GM21529 (cell line): ENCODE data around the gene PAX7.
"Not testable (repeated sequence)": the region's sequence is repeated elsewhere in the genome, so short reads cannot be mapped to it uniquely, and the experiment has no call there.

Experiments
- ATAC-seq: cut with Tn5 transposase; IDR thresholded peaks from one replicate; pipeline ENCODE4 v1.9.1; 2021; ENCODE audit not compliant: unreplicated experiment

Gene PAX7

GRCh38 chr1:18657506-18658201 lies 27.0 kb downstream of the PAX7 start:
- ATAC-seq, result no peak

GRCh38 chr1:18658831-18659230 lies 28.2 kb downstream of the PAX7 start:
- no peak for ATAC-seq

- no peak for ATAC-seq
These were observed 31.0 kb downstream of the PAX7 start for GRCh38 chr1:18661404-18662285.

- no peak for ATAC-seq
These were observed 31.6 kb downstream of the PAX7 start for GRCh38 chr1:18662286-18662639.

DNA sequence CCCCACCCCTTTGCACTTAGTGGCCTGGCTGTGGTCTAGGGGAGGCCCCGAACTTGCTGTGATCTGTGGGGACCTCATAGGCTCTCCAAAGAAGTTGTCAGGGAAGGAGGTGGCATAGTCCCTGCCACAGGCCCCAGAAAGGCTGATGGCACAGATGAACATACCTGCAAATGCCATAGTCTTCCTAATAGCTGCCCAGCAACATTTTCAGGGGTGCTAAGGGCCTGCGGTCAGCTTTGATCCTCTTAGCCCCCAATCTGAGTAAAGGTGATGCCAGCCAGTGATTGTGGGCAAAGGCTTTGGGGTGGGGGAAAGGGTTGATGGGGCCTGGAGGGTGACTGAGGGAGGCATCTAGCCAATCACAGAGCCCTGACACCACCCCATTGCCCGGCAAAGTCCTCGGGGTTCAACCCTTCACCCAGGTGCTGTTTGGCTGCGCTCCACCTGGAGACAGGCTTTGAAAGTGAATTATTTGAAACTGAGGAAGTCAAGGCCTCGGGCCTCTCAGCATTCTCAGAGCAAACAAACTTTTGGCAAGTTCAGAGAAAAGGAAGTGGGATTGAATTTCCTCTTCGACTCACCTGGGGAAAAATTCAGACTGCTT lies 35.8 kb downstream of the PAX7 start:
- no peak for ATAC-seq

DNA sequence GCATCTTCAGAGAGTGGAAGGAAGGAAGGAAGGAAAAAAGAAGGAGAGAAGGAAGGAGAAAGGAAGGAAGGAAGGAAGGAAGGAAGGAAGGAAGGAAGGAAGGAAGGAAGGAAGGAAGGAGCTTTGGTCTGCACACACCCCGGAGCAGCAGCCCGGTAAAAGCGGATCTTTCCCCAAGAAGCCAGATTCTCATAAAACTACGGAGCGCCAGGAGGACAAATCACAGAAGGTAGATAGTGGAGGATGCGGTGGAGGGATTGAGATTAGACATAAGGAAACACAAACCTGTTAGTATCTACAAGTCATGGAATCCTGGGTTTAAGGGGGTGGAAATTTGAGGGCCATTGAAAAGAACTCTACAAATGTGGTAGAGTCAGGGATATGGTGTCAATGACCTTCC lies 36.7 kb downstream of the PAX7 start:
- no peak for ATAC-seq

GRCh38 chr1:18668046-18668445 lies 37.4 kb downstream of the PAX7 start:
- ATAC-seq, result no peak

- ATAC-seq, result no peak
These were observed 38.2 kb downstream of the PAX7 start for GRCh38 chr1:18668750-18669404.

DNA sequence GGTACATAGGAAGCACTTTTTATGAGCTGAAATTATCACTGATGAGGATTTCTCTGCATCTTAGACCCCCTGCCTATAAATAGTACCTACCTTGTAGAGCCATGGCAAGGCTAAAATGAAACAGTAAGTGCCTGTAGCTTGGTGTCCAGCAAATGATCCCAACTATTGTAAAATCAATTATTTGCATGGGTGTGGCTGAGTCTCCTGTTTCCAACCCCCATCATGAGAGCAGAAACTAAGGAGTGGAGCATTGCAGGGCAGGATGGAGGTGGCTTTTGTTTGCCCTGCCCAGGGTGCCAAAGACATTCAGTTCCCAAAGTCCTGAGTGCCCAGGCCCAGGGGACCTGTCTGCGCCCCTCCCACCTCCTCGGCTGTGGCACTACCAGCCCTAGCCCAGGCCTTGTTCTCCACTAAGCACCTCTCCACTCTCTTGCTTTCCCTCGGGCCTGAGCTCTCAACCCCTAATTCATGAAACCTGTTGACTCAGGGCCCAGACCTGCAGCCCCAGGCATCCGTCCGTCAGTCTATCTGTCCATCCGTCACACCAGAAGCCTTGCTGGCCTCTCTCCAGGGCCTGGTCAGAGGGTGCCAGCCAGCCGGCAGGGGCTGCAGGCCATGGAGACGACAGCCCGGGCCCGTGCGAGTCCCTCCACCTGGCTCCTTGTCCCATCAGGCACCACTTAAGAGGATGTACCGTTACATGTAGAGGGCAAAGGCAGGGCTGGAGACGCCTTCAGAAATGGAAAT lies 39.6 kb downstream of the PAX7 start:
- ATAC-seq, result no peak

GRCh38 chr1:18670868-18671225 lies 40.2 kb downstream of the PAX7 start:
- no peak for ATAC-seq

DNA sequence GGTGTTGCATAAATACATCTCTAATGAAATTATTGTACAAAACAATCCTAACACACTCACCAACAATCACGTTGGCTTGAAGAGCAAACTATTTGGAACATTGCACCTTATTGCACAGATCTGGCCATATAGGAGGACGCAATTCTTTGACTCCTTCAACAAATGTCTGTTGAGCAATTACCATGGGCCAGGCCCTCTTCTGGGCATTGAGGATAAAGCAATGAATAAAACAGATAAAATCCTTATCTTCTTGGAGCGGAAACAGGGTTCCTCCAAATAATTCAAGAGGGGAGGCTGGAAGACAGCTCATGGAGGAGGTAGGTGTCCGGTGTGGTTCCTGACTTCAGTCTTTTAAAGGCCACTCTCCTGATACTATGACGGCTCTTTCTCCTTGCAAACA lies 43.3 kb downstream of the PAX7 start:
- no peak for ATAC-seq

- ATAC-seq, result no peak
These were observed 45.7 kb downstream of the PAX7 start for GRCh38 chr1:18676332-18676781.

DNA sequence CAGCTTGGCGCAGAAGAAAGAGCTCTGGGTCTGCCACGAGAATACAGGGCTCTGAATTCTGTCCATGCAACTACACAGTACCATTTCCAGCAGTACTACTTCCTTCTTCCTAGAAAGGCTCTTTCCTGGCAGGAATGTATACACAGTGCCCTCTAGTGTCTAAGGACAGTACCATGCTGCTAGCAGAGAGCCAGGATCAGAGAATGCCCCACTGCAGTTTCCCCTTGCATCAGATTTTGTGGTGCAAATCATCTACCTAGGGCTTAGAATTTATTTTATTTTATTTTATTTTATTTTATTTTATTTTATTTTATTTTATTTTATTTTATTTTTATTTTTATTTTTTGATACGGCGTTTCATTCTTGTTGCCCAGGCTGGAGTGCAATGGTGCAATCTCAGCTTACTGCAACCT lies 50.8 kb downstream of the PAX7 start:
- no peak for ATAC-seq

GRCh38 chr1:18682375-18682774 lies 51.7 kb downstream of the PAX7 start:
- no peak for ATAC-seq

DNA sequence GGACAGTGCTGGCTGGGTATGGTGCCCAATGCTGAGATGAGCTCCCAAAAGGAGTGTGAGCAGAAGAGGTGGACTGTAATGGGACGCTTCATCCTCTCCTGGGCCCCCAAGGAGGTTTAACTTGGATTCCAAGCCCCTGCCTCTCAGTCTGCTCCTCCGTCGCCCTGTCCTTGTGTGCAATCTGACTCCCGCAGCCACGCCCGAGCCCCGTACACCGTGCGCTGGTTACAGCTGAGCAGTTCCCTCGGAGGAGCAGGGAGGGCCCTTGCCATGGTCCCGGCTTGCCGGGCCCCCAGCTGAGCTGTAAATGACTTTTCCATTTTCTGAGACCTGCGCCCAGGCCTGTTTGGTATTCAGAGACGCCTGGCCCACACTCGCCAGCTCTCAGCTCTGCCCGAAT lies 53.7 kb downstream of the PAX7 start:
- ATAC-seq, result no peak

DNA sequence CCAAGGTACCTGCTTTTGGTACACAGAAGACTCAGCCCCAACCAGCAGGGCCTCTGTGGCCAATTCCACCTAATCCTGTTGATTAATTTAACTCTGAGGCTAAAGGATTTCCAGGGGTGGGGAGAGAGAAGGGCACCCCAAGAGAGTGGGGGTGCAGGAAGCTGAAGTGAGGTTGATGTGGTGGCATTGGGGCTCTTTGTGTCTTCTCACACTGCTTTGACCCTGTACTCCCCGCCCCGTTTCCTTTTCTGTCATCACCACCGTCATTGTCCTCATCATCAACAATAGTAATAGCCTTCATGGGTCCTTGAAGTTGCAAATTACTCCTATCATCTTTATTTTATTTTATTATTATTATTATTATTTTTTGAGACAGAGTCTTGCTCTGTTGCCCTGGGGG lies 55.9 kb downstream of the PAX7 start:
- no peak for ATAC-seq

- no peak for ATAC-seq
These were observed 56.6 kb downstream of the PAX7 start for GRCh38 chr1:18687273-18687672.

DNA sequence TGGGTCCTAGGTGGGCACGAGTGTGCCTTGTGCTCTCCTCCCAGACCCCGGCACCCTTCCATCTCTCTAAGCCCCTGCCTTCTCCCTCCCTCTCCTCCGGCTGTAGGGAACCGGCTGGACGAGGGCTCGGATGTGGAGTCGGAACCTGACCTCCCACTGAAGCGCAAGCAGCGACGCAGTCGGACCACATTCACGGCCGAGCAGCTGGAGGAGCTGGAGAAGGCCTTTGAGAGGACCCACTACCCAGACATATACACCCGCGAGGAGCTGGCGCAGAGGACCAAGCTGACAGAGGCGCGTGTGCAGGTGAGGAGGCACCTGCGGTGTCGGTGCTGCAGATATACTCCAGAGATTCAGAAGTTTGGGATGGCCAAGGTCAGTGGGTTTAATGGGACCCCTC lies 61.0 kb downstream of the PAX7 start:
- ATAC-seq, result no peak

DNA sequence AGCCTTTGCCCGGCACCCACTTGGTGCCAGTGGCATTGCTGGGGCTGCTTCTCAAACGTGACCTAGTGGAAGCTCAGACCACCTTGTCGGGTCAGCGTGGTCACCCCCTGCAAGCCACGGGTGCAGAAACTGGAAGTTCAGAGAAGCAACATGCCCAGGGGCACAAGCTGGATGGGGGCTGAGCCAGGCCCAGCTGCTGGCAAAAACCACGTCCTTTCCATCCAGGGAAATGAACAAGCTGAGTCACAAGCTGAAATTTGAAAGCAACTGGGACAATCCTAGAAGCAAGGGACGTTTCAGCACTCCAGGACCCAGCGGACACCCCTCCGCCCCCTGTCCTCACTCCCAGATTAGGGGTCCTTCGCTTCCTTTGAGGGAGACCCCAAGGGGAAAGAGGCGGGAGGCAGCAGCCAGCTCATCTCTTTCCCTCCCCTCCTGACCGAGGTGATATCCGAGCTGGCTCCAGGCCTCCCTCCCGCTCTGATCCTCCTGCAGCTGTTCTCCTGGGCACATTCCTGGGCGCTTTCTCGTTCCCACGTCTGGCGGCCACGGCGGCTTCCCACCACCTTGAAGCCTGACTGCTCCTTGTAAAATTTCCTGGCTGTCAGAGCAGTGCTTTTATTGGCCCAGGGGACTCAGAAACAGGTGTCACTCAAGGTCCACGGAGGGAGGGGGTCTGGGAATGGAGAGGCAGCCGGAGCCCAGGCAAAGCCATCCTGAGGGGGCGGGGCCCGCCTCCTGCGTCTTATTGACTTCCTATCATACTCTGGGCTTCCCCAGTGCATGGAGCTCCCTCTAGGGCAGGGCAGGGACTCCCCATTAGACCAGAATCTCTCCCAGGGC lies 62.8 kb downstream of the PAX7 start:
- ATAC-seq, result no peak

DNA sequence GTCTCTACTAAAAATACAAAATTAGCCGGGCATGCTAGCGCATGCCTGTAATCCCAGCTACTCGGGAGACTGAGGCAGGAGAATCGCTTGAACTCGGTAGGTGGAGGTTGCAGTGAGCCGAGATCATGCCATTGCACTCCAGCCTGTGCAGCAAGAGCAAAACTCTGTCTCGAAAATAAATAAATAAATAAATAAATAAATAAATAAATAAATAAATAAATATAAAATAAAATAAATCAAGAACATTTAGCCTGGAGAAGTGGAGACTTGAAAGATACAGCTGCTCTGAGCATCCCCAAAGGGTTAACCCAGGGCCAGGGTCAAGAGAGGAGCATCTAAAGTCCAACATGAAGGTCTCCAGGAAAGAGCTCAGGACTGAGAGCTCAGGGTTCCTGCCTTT lies 63.6 kb downstream of the PAX7 start:
- ATAC-seq, result not testable (repeated sequence)
